Astrocyte (in vitro differentiated cells and primary cell): ENCODE data around the gene TREML1. TPM values are rescaled to one million over a fixed set of nuclear protein-coding genes. Genes with fewer than 3 reads are reported as not detected.
A peak's percentile ranks its signal among the peaks of the same experiment; 100 is the strongest.

ENCODE experiments used
- DNase-seq: peaks from one replicate; pipeline ENCODE4 v3.0.0-alpha.2; 2010; ENCODE audit warnings: low read depth
- FAIRE-seq: peaks from 2 replicates; lab custom pipeline; 2011; peaks lifted over from hg19 to GRCh38; lab: Jason Lieb, UNC
- H2AFZ ChIP-seq: 2 replicates; pipeline ENCODE4 v1.6.0; 2012; ENCODE audit warnings: low read depth, low read length, inconsistent platforms
- H3K27ac ChIP-seq: 2 replicates; pipeline ENCODE4 v1.5.1; 2011; ENCODE audit warnings: low read depth, low read length, inconsistent platforms
- H3K27me3 ChIP-seq: 2 replicates; pipeline ENCODE4 v1.6.0; 2011; ENCODE audit warnings: low read length, inconsistent platforms; ENCODE audit not compliant: insufficient read depth
- H3K36me3 ChIP-seq: 2 replicates; pipeline ENCODE4 v1.5.1; 2011; ENCODE audit warnings: low read length, inconsistent platforms; ENCODE audit not compliant: insufficient read depth
- H3K4me1 ChIP-seq: 2 replicates; pipeline ENCODE4 v1.5.1; 2011; ENCODE audit warnings: low read length, inconsistent platforms; ENCODE audit not compliant: insufficient read depth
- H3K4me2 ChIP-seq: 2 replicates; pipeline ENCODE4 v1.6.0; 2012; ENCODE audit warnings: low read length, inconsistent platforms
- H3K4me3 ChIP-seq: 2 replicates; pipeline ENCODE4 v1.5.1; 2011; ENCODE audit warnings: low read depth, mild to moderate bottlenecking, low read length, inconsistent platforms; ENCODE audit not compliant: insufficient read depth
- H3K79me2 ChIP-seq: 2 replicates; pipeline ENCODE4 v1.6.0; 2012; ENCODE audit warnings: mild to moderate bottlenecking, low read length, inconsistent platforms; ENCODE audit not compliant: insufficient read depth
- H3K9ac ChIP-seq: 2 replicates; pipeline ENCODE4 v1.6.0; 2012; ENCODE audit warnings: mild to moderate bottlenecking, low read length, inconsistent platforms
- H3K9me3 ChIP-seq: 2 replicates; pipeline ENCODE4 v1.5.1; 2012; ENCODE audit warnings: low read depth, mild to moderate bottlenecking, low read length, inconsistent platforms; ENCODE audit not compliant: insufficient read depth
- H4K20me1 ChIP-seq: 2 replicates; pipeline ENCODE4 v1.6.0; 2012; ENCODE audit warnings: low read length, inconsistent platforms; ENCODE audit not compliant: insufficient read depth
- H3K27ac Mint-ChIP-seq: one replicate; pipeline ENCODE4 v1.8.0; 2021; ENCODE audit warnings: mild to moderate bottlenecking, mixed read lengths; ENCODE audit not compliant: unreplicated experiment
- H3K27me3 Mint-ChIP-seq: one replicate; pipeline ENCODE4 v1.8.0; 2021; ENCODE audit warnings: low read depth, mixed read lengths; ENCODE audit not compliant: unreplicated experiment
- H3K36me3 Mint-ChIP-seq: one replicate; pipeline ENCODE4 v1.8.0; 2021; ENCODE audit warnings: low read depth, mixed read lengths; ENCODE audit not compliant: unreplicated experiment
- H3K4me1 Mint-ChIP-seq: one replicate; pipeline ENCODE4 v1.8.0; 2021; ENCODE audit warnings: low read depth, mixed read lengths; ENCODE audit not compliant: unreplicated experiment
- H3K4me3 Mint-ChIP-seq: one replicate; pipeline ENCODE4 v1.8.0; 2021; ENCODE audit warnings: mild to moderate bottlenecking, moderate library complexity, mixed read lengths; ENCODE audit not compliant: unreplicated experiment
- H3K9me3 Mint-ChIP-seq: one replicate; pipeline ENCODE4 v1.8.0; 2021; ENCODE audit warnings: mild to moderate bottlenecking, mixed read lengths; ENCODE audit not compliant: unreplicated experiment
- EZH2 ChIP-seq: IDR thresholded peaks from 2 replicates; pipeline ENCODE4 v1.6.1; 2012; ENCODE audit warnings: mild to moderate bottlenecking, low read length, inconsistent platforms; ENCODE audit not compliant: insufficient read depth
- total RNA-seq: library from RNA; stranded (reverse); gene quantifications from 2 replicates; pipeline ENCODE4 v1.2.1, GENCODE V29; 2021
- TF ChIP-seq, protein P1 (sequence below): IDR thresholded peaks from 2 replicates; pipeline ENCODE4 v1.5.1; 2011; ENCODE audit warnings: low read depth, mild to moderate bottlenecking, inconsistent platforms, low read length, moderate library complexity; ENCODE audit not compliant: insufficient read depth

Gene TREML1
- total RNA-seq, 1 donor from 2014 or later: not detected

- H3K36me3 Mint-ChIP-seq: peaks cover 2% of the 10 kb centered on the region
- no peak overlapping the region for H3K27ac ChIP-seq
- no peaks in the 10 kb centered on the region for H3K9me3 ChIP-seq
- H3K79me2 ChIP-seq: no peaks in the 10 kb centered on the region
- H2AFZ ChIP-seq: no peak overlapping the region
- DNase-seq (no peak), FAIRE-seq (no peak)
- H3K9me3 Mint-ChIP-seq: no peaks in the 10 kb centered on the region
- H3K27me3 ChIP-seq: no peaks in the 10 kb centered on the region
- peaks cover 2% of the 10 kb centered on the region for H3K27me3 Mint-ChIP-seq
- no peak overlapping the region for H3K9ac ChIP-seq
- H3K4me3 Mint-ChIP-seq: no peak overlapping the region
- no peak overlapping the region for H3K4me2 ChIP-seq
- no peaks in the 10 kb centered on the region for H4K20me1 ChIP-seq
- TF ChIP-seq EZH2: no peak
- no peaks in the 10 kb centered on the region for H3K4me1 ChIP-seq
- H3K27ac Mint-ChIP-seq: no peak overlapping the region
- no peaks in the 10 kb centered on the region for H3K4me1 Mint-ChIP-seq
- H3K36me3 ChIP-seq: no peaks in the 10 kb centered on the region
- no peak overlapping the region for H3K4me3 ChIP-seq
Observed at GRCh38 chr6:41122918-41123317, 31.2 kb downstream of the TREML1 start.

DNA sequence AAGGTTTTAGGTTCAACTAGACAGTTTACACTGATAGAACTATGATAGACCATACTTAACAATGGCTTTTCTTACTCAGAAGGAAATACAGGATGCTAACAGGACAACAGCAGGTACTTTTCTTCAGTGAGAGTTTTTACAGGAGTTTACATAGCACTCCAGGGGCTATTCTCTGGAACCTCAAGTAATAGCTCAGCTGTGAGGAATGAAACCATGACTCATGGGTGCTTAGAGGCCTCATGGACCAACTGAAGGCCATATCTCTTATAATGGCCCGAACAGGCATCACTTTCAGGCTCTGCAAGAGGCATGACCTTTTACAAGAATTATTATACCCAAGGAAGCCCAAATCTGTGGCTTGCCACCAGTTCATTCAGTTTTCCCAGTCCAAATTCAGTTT, 31.8 kb downstream of the TREML1 start:
- no peaks in the 10 kb centered on the region for H3K27me3 ChIP-seq
- no peak overlapping the region for H3K4me2 ChIP-seq
- DNase-seq (peak; percentile 13), FAIRE-seq (no peak)
- no peak overlapping the region for H3K4me3 ChIP-seq
- Mint-ChIP-seq H3K27me3 (peaks cover 2% of the 10 kb centered on the region), H3K4me1 (no peaks in the 10 kb centered on the region), H3K36me3 (peaks cover 2% of the 10 kb centered on the region), H3K4me3 (no peak overlapping the region), H3K9me3 (no peaks in the 10 kb centered on the region), H3K27ac (no peak overlapping the region)
- H3K79me2 ChIP-seq: no peaks in the 10 kb centered on the region
- no peak overlapping the region for H3K27ac ChIP-seq
- no peak overlapping the region for H2AFZ ChIP-seq
- H3K36me3 ChIP-seq: no peaks in the 10 kb centered on the region
- no peaks in the 10 kb centered on the region for H4K20me1 ChIP-seq
- TF ChIP-seq EZH2: no peak
- TF ChIP-seq, protein P1, sequence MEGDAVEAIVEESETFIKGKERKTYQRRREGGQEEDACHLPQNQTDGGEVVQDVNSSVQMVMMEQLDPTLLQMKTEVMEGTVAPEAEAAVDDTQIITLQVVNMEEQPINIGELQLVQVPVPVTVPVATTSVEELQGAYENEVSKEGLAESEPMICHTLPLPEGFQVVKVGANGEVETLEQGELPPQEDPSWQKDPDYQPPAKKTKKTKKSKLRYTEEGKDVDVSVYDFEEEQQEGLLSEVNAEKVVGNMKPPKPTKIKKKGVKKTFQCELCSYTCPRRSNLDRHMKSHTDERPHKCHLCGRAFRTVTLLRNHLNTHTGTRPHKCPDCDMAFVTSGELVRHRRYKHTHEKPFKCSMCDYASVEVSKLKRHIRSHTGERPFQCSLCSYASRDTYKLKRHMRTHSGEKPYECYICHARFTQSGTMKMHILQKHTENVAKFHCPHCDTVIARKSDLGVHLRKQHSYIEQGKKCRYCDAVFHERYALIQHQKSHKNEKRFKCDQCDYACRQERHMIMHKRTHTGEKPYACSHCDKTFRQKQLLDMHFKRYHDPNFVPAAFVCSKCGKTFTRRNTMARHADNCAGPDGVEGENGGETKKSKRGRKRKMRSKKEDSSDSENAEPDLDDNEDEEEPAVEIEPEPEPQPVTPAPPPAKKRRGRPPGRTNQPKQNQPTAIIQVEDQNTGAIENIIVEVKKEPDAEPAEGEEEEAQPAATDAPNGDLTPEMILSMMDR: no peak
- H3K9me3 ChIP-seq: no peaks in the 10 kb centered on the region
- H3K4me1 ChIP-seq: no peaks in the 10 kb centered on the region
- H3K9ac ChIP-seq: no peak overlapping the region

DNA sequence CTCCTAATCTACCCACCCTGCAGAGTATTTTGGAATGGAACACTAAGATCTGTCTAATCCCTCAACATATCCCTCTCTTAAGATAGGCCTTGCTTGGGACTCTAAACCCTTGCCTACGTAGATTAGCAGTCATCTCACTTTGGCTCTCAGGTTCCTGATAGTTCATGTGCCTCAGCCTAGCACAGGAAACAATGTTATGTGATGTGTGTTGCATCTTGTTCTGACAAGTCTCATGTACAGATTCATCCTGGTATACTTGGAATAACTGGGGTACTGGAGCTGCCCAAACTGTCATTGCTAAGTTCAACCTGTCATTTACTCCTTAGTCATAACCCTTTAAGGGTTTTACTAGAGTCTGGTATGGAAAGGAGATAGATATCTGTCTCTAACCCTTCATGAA, 34.1 kb downstream of the TREML1 start:
- H3K9me3 Mint-ChIP-seq: no peaks in the 10 kb centered on the region
- no peak overlapping the region for H3K4me3 Mint-ChIP-seq
- Histone ChIP-seq H3K79me2 (no peaks in the 10 kb centered on the region), H3K27ac (no peak overlapping the region), H4K20me1 (no peaks in the 10 kb centered on the region), H3K4me3 (no peak overlapping the region), H3K9ac (no peak overlapping the region), H3K4me1 (no peaks in the 10 kb centered on the region), H3K27me3 (no peaks in the 10 kb centered on the region), H2AFZ (no peak overlapping the region), H3K9me3 (no peaks in the 10 kb centered on the region), H3K36me3 (no peaks in the 10 kb centered on the region), H3K4me2 (no peak overlapping the region)
- peaks cover 4% of the 10 kb centered on the region for H3K36me3 Mint-ChIP-seq
- H3K4me1 Mint-ChIP-seq: no peaks in the 10 kb centered on the region
- no peak overlapping the region for H3K27ac Mint-ChIP-seq
- FAIRE-seq (no peak), DNase-seq (no peak)
- no peak for TF ChIP-seq EZH2
- TF ChIP-seq, protein P1: no peak
- peaks cover 4% of the 10 kb centered on the region for H3K27me3 Mint-ChIP-seq
